GM23338 (cell line): ENCODE data around the gene LYL1.

Experiments used
- CREB1 ChIP-seq: fragments of 250-450 bp; sonication (Bioruptor Pico); IDR thresholded peaks from 2 replicates; pipeline ENCODE4 v1.5.0; 2020; ENCODE audit warnings: low read depth, mild to moderate bottlenecking, moderate library complexity
- CTCF ChIP-seq, 2 experiments: fragments of 200-600 bp in 1 of 2; sonication (generic) in 1 of 2; conservative IDR thresholded peaks; 2 replicates each; pipeline versions ENCODE4 v1.5.1 to v1.6.1; 2016 to 2017; ENCODE audit warnings: antibody characterized with exemption in 2 of 2, low read depth in 2 of 2, mild to moderate bottlenecking in 2 of 2, moderate library complexity in 1 of 2
- EZH2 ChIP-seq: fragments of 200-600 bp; sonication (generic); IDR thresholded peaks from one replicate; pipeline ENCODE4 v1.8.0; 2017; ENCODE audit warnings: antibody characterized with exemption, mild to moderate bottlenecking, low read depth; ENCODE audit not compliant: unreplicated experiment
- EZH2phosphoT487 ChIP-seq: fragments of 200-600 bp; sonication (generic); IDR thresholded peaks from one replicate; pipeline ENCODE4 v1.8.1; 2018; ENCODE audit warnings: antibody characterized with exemption; ENCODE audit not compliant: unreplicated experiment
- NANOG ChIP-seq: IDR thresholded peaks from 2 replicates; pipeline ENCODE4 v1.6.1; 2016; ENCODE audit warnings: antibody characterized with exemption, borderline replicate concordance
- POLR2AphosphoS5 ChIP-seq: IDR thresholded peaks from 2 replicates; pipeline ENCODE4 v1.6.1; 2016; ENCODE audit warnings: antibody characterized with exemption, low read depth
- REST ChIP-seq: IDR thresholded peaks from one replicate; pipeline ENCODE4 v1.6.1; 2018; ENCODE audit warnings: antibody characterized with exemption; ENCODE audit not compliant: unreplicated experiment
- ZNF331 ChIP-seq: fragments of 250-450 bp; sonication (Bioruptor Pico); IDR thresholded peaks from 2 replicates; pipeline ENCODE4 v1.5.0; 2020; ENCODE audit warnings: low read depth, mild to moderate bottlenecking, moderate library complexity

- peak in 1 of 2 experiments; percentile 21; a peak in 1 of 4 replicates for TF ChIP-seq CTCF (conservative IDR thresholded peaks at IDR 0.05; ENCODE audit: low read depth in 2 of 2)
- TF ChIP-seq REST, result no peak
- no peak for TF ChIP-seq EZH2
- no peak for TF ChIP-seq POLR2AphosphoS5
- TF ChIP-seq CREB1 (CRISPR knock-in tag), result no peak
- no peak for TF ChIP-seq ZNF331 (CRISPR knock-in tag)
- TF ChIP-seq EZH2phosphoT487, result no peak
- no peak for TF ChIP-seq NANOG
Measured at GRCh38 chr19:13072188-13072908, 30.3 kb downstream of the LYL1 start.
